Retinal pigment epithelial cell (primary cell): ENCODE results near the gene SLC9A8.
A peak's percentile ranks its signal among the peaks of the same experiment; 100 is the strongest.
"Not testable (repeated sequence)": the region's sequence is repeated elsewhere in the genome, so short reads cannot be mapped to it uniquely, and the experiment has no call there.

Experiments used
- DNase-seq: peaks from one replicate; pipeline ENCODE4 v3.0.0-alpha.2; 2010; ENCODE audit warnings: low read depth
- H3K4me3 ChIP-seq: 2 replicates; pipeline ENCODE4 v1.5.1; 2011; ENCODE audit warnings: mild to moderate bottlenecking, low read length, control low read depth, moderate library complexity
- CTCF ChIP-seq: conservative IDR thresholded peaks from 2 replicates; pipeline ENCODE4 v1.5.1; 2011; ENCODE audit warnings: low read depth, low read length, control low read depth, inconsistent platforms

The SLC9A8 gene

GRCh38 chr20:49852522-49853080 is 40.0 kb downstream of the SLC9A8 start:
- H3K4me3 ChIP-seq: no peak overlapping the region
- DNase-seq: no peak
- no peak for TF ChIP-seq CTCF

- no peak overlapping the region for H3K4me3 ChIP-seq
- DNase-seq: peak; percentile 92
- no peak for TF ChIP-seq CTCF
Observed at GRCh38 chr20:49853640-49854039, 41.0 kb downstream of the SLC9A8 start.

GRCh38 chr20:49854190-49854875 is 41.7 kb downstream of the SLC9A8 start:
- no peak overlapping the region for H3K4me3 ChIP-seq
- DNase-seq: no peak
- no peak for TF ChIP-seq CTCF

GRCh38 chr20:49856904-49857303 is 44.3 kb downstream of the SLC9A8 start:
- TF ChIP-seq CTCF: no peak
- H3K4me3 ChIP-seq: no peak overlapping the region
- DNase-seq: no peak

- TF ChIP-seq CTCF: no peak
- no peak for DNase-seq
- no peak overlapping the region for H3K4me3 ChIP-seq
Observed at GRCh38 chr20:49858076-49858585, 45.5 kb downstream of the SLC9A8 start.

- DNase-seq: no peak
- H3K4me3 ChIP-seq: no peak overlapping the region
- no peak for TF ChIP-seq CTCF
Observed at GRCh38 chr20:49859011-49859410, 46.4 kb downstream of the SLC9A8 start.

GRCh38 chr20:49859807-49860206 is 47.2 kb downstream of the SLC9A8 start:
- TF ChIP-seq CTCF: no peak
- DNase-seq: no peak

GRCh38 chr20:49861232-49861631 is 48.6 kb downstream of the SLC9A8 start:
- not testable (repeated sequence) for H3K4me3 ChIP-seq, DNase-seq

More at GRCh38 chr20:49859807-49860206, 47.2 kb downstream of the SLC9A8 start:
- H3K4me3 ChIP-seq: no peak overlapping the region
